Measurements from ENCODE around the gene NAB2.
"Not testable (repeated sequence)": the region's sequence is repeated elsewhere in the genome, so short reads cannot be mapped to it uniquely, and the experiment has no call there.

Gene NAB2

DNA sequence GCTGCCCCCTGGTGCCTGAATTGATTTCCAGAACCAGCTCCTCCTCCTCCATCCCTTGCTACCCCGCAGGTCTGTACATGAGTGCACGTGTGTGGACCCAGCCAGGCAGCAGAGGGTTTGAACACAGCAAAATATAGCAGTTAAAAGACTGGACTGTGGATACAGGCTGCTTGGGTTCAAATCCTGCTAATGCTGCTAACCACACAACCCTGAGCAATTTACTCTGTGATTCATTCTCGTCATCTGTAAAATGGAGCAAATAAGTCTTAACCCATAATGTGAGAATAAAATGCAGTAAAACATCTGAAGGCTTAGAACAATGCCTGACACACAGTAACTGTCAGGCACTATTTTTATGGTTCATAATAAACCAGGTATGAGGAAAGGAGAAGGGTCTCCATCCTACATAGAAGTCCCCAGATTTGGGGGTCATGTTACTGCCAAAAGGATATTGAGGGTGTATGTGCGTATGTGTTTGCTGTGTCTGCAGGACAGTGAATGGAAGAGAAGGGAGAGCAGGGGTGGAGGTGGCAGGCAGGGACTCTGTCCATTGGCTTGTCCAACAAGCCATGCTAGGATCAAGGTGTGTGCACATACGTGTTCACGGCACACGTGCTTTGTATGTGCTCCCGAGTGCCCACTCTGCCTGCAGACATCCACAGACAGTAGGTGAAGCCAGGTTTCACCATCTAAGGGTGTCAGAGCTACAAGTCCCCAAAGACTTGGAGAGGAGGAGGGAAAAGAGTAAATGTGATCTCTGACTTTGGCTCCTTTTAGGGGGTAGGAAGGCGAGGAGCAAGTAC is 23.8 kb downstream of the NAB2 start:
- no peak for TF ChIP-seq JUND (IDR thresholded peaks at IDR 0.05; ENCODE audit: low read depth)
- in situ Hi-C loops (cut with HindIII; ENCODE audit: low pct_unique_long_range_greater_than_20kb, low sequenced_read_pairs), result no loop called here
- no peak for DNase-seq (ENCODE audit: low read depth in 1 of 2, low spot score in 1 of 2)

DNA sequence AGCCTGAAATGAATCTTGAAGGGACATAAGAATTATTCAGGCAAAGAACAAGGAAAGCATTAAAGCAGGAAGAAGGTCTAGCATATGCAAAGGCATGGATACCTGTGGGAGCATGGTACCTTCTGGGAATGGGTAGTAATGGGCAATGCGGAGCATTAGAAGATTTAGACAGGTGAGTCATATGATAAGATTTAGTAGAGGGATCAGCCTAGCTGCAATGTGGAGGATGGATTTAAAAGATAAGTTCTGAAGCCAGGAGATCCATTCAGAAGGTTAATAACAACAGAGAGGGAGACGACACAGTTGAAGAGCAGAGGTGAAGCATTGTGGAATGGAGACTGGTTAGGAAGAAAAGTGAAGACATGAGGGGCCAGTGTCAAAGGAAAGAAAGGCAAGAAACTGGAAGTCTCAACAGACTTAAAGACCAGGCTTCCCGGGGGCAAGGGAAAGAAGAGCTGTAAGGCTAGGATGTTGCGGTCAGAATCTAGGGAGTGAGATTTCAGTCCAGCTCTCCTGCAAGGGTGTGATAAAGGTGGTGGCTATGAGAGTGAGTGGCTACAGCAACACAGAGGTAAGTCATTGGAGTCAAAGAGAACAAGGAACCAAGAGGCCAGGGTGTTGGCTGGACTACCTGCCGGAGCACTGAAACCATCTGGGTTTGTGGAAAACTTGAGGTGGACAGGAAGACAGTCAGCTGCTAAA is 27.8 kb downstream of the NAB2 start:
- no peak for TF ChIP-seq JUND (IDR thresholded peaks at IDR 0.05; ENCODE audit: low read depth)
- in situ Hi-C loops (cut with HindIII; ENCODE audit: low pct_unique_long_range_greater_than_20kb, low sequenced_read_pairs), result no loop called here
- no peak for DNase-seq (ENCODE audit: low read depth in 1 of 2, low spot score in 1 of 2)

DNA sequence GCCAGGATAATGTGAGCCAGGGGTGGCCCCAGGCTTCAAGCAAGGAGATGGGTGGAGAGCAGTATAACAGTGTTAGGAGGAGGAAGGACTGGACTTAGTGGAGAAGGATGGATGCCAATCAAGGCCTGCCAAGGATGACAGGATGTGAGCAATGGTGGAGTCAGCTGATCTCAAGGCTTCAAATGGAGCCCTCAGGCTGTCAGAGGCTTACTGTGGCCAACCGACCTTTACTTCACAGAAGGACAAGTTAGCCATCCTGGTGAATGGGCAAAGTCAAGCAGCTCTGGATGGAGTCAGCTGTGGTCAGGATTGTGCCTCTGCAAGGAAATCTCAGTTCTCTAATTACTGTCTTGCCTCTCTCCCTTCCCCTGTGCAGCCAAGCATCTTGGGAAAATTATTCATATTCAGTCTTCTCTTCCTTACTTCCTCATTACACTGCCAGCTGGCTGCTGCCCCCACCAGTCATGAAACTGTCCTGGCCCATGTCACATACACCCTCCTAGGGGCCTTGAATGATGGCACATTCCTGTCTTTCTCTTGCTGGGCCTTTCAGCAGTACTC is 29.9 kb downstream of the NAB2 start:
- in situ Hi-C loops (cut with HindIII; ENCODE audit: low pct_unique_long_range_greater_than_20kb, low sequenced_read_pairs), result no loop called here
- no peak for TF ChIP-seq JUND (IDR thresholded peaks at IDR 0.05; ENCODE audit: low read depth)
- no peak for DNase-seq (ENCODE audit: low read depth in 1 of 2, low spot score in 1 of 2)

DNA sequence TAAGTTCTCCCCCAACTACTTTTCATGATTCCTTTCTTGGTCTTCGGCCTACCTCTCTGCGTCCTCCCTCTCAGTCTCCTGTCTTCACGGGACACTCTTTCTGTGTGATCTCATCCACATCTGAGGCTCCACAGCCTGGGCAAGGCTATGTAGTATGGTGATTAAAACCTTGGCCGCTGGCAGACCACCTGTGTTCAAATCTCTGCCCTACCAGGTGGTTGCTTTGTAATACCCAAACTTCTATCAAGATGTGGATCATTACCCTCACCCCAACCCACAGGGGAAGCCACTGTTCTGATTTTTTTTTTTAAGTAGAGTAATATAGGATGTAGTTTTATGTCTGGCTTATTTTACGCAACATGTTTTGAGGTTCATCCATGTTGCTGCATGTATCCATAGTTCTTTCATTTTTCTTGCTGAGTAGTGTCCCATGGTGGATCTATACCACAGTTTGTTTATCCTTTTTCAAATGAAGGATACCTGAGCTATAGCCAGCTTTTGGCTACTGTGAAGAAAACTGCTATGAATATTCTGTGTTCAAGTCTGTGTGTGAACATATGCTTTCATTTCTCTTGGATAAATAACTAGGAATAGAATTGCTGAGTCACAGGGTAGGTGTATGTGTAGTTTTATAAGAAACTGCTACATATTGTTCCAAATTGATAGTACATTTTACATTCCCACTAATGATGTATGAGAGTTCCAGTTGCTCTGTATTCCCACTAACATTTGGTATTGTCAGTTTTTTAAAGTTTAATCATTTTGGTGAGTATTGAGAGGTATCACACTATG is 30.6 kb downstream of the NAB2 start:
- in situ Hi-C loops (cut with HindIII; ENCODE audit: low pct_unique_long_range_greater_than_20kb, low sequenced_read_pairs), result no loop called here
- no peak for DNase-seq (ENCODE audit: low read depth in 1 of 2, low spot score in 1 of 2)

DNA sequence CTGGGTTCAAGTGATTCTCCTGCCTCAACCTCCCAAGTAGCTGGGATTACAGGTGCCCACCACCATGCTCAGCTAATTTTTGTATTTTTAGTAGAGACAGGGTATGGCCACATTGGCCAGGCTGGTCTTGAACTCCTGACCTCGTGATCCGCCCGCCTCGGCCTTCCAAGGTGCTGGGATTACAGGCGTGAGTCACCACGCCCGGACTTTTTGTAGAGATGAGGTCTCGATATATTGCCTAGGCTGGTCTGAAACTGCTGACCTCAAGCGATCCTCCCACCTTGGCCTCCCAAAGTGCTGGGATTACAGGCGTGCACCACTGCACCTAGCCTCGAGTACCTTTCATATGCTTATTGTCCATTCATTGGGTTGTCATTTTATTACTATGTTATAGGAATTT is 31.8 kb downstream of the NAB2 start:
- DNase-seq (ENCODE audit: low read depth in 1 of 2, low spot score in 1 of 2); in situ Hi-C loops (cut with HindIII; ENCODE audit: low pct_unique_long_range_greater_than_20kb, low sequenced_read_pairs): not testable (repeated sequence)

More for the DNA sequence above, 30.6 kb downstream of the NAB2 start:
- no peak for TF ChIP-seq JUND (IDR thresholded peaks at IDR 0.05; ENCODE audit: low read depth)

DNA sequence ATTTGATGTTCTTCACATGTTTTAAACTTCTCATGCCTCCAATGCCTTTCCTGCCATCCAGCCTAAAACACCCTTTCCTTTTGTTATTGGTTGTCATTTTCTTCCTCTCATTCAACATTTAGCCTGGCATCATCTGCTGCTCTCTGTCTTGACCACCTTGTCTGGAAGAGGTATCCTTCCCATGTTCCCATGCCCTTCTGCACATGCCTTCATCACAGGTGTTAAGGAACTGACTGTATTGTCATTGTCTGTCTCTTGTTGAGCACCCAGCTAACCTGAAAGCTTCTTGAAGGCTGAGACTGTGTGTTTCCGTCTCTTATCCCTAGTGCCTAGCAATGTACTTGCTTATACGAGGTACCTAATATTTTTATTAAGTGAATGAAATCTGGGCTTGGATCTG is 34.9 kb downstream of the NAB2 start:
- no peak for TF ChIP-seq JUND (IDR thresholded peaks at IDR 0.05; ENCODE audit: low read depth)
- in situ Hi-C loops (cut with HindIII; ENCODE audit: low pct_unique_long_range_greater_than_20kb, low sequenced_read_pairs), result no loop called here
- no peak for DNase-seq (ENCODE audit: low read depth in 1 of 2, low spot score in 1 of 2)

DNA sequence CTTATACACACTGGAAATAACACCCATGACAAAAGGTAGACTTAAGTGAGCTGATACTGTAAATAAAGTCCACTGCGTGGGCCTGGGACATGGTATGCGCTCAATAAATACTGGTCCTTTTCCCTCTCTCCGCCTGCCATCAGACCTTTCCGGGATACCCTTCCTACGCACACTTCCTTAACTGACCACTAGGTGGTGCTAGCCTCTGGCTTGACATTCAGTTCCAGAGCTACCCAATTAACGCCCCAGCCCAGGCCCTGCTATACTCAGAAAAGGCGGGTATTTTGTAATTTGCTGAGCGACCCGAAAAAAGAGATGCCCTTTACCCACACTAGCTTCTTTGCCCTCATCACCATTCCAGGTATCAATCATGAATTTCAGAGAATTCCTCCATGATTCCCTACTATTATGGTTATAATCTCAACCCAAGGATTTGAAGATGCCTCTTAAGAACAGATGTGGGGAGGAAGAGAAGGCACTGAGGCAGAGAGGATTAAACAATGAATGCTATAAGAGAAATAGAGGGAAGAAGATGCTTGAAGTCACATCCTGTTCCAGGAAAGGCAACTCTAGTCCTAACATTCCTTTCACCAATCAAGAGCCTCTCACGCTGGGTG is 35.5 kb downstream of the NAB2 start:
- peak; percentile 67 to 84 for DNase-seq (ENCODE audit: low read depth in 1 of 2, low spot score in 1 of 2)
- in situ Hi-C loops (cut with HindIII; ENCODE audit: low pct_unique_long_range_greater_than_20kb, low sequenced_read_pairs), result no loop called here
- TF ChIP-seq JUND (IDR thresholded peaks at IDR 0.05; ENCODE audit: low read depth), result no peak

DNA sequence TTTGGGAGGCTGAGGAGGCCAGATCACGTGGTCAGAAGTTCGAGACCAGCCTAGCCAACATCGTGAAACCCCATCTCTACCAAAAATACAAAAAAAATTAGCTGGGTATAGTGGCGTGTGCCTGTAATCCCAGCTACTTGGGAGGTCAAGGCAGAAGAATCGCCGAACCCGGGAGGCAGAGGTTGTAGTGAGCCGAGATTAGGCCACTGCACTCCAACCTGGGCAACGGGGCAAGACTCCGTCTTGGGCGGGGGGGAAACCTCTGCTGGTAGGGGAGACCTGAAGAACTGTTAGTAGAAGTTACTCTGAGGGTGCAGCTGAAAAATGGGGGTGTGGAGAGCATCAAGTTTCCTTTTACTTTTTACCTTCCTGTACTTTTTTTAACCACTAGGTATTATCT is 37.1 kb downstream of the NAB2 start:
- in situ Hi-C loops (cut with HindIII; ENCODE audit: low pct_unique_long_range_greater_than_20kb, low sequenced_read_pairs), result no loop called here
- no peak for DNase-seq (ENCODE audit: low read depth in 1 of 2, low spot score in 1 of 2)
- no peak for TF ChIP-seq JUND (IDR thresholded peaks at IDR 0.05; ENCODE audit: low read depth)

DNA sequence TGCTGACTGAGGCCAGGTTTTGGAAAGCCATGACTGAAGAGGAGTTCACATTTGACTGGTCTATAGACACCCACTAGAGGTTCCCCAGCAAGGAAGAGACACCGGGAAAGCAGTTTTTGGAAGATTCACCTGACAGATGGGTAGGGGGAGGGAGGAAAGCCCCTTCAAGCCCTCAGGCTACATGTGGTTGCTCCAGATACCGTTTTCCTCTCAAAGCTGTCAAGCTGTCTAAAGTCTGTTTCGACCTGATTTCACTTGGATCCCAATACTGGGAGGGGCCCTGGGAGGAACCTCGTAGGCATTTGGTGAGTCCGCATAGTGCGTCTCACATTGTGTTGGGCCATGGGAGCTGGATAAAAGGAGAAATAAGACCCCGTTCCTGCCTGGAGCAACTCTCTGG is 37.6 kb downstream of the NAB2 start:
- no peak for TF ChIP-seq JUND (IDR thresholded peaks at IDR 0.05; ENCODE audit: low read depth)
- in situ Hi-C loops (cut with HindIII; ENCODE audit: low pct_unique_long_range_greater_than_20kb, low sequenced_read_pairs), result no loop called here
- no peak for DNase-seq (ENCODE audit: low read depth in 1 of 2, low spot score in 1 of 2)

DNA sequence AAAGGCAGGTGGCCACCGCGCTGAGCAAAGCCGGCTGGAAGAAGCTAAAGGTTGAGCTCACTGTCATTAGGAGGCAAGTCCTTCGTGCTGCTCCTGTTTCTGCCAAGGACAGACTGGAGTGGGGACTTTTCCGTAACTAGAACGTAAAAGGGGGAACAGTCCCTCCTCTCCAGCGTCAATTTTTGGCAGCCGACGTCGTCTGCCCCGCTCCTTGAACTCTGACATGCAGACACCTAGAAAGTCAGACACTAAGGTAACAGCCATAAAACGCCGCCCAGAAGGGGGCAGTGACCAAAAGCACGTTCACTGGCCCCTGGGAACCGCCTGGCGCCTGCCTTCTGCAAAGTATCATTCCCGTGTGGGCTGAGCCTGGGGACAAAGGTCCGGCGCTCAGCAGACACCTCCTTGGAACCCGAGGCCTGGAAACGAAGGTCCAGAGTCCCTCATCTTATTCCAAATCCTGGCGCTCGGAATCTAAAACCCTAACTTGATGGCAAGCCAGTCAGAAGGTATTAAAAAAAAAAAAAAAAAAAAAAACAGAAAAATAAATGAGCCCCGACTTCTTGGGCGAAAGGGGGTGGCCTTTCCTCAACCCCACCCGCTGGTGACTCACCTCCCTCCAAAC is 38.3 kb downstream of the NAB2 start:
- peak; percentile 50 to 83 for DNase-seq (ENCODE audit: low read depth in 1 of 2, low spot score in 1 of 2)
- TF ChIP-seq JUND (IDR thresholded peaks at IDR 0.05; ENCODE audit: low read depth), result no peak
- in situ Hi-C loops (cut with HindIII; ENCODE audit: low pct_unique_long_range_greater_than_20kb, low sequenced_read_pairs), result no loop called here

DNA sequence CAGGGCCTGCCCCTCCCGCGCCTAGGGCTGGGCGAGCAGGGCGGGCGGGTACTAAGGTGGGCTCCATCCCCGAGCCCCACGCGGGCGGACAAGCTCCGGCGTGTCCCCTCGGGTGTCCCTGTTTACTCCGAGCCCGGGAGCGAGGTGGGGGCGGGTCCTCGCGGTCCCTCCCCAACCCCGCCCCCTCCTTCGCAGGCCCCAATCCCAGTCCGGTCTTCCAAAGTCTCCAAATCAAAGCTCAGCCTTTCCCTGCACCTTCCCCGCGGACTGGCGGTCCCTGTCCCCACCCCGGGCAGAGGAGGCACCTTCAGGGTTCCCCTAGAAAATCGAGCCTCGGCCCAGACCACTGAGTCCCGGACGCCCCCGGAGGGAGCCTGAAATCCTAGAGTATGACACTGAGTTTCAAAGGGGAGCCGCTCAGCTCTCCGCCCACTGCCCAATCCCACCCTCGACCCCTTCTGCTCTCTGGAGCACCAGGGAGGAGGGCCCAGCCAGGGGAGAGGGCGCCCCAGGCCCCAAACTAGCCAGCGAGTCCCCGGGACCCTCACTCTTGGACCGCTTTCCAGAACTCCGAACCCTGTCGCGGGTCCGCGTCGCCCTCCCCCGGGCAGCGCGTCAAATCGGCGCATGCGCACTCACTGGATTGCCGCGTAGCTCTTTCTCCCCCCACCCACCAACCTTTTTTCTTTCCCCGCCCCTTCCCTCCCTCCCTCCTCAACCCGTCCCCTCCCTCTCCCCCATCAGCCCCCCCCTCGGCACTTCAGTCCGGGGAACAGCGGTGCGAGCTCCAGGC is 39.0 kb downstream of the NAB2 start, which contains the start of gene LRP1:
TSS of gene LRP1 (plus strand) at position 758 of the 793 bp plus-strand sequence. CDS start 482 bp downstream, outside the sequence.
- in situ Hi-C loops (cut with HindIII; ENCODE audit: low pct_unique_long_range_greater_than_20kb, low sequenced_read_pairs), result no loop called here
- DNase-seq (ENCODE audit: low read depth in 1 of 2, low spot score in 1 of 2), result peak; percentile 92
- no peak for TF ChIP-seq JUND (IDR thresholded peaks at IDR 0.05; ENCODE audit: low read depth)

Measured in T47D (cell line).